HG02884 (cell line): ENCODE measurements around the gene DACH1.
"Not testable (repeated sequence)": the region's sequence is repeated elsewhere in the genome, so short reads cannot be mapped to it uniquely, and the experiment has no call there.

ENCODE experiments used
- ATAC-seq: cut with Tn5 transposase; IDR thresholded peaks from one replicate; pipeline ENCODE4 v1.9.1; 2021; ENCODE audit warnings: mild to moderate bottlenecking, moderate library complexity; ENCODE audit not compliant: unreplicated experiment

DACH1 gene

GRCh38 chr13:71866335-71867130 is 471 bp downstream of the DACH1 start:
- peak; percentile 4 for ATAC-seq

DNA sequence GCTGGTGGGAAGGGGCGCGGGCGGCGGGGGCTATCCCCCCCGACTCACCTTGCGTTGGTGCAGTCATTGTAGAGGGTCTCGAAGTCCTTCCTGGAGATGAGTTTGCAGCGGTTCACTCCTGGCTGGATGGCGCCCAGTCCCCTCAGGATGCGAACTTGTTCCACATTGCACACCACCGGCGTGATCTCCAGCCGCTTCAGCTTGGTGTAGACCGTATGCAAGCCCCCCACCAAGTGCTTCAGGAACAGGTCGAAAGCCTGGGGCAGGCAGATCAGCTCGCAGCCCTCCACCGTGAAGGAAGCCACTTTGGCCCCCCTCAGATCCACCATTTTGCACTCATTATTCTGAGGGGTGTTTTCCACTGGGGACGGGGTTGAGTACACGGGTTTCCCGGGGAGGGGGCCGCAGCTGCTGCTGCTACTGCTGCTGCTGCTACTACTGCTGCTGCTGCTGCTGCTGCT is 1.1 kb downstream of the DACH1 start:
- no peak for ATAC-seq

GRCh38 chr13:71864986-71865873 is 1.8 kb downstream of the DACH1 start:
- ATAC-seq: no peak

GRCh38 chr13:71864094-71864985 is 2.7 kb downstream of the DACH1 start:
- ATAC-seq: no peak

DNA sequence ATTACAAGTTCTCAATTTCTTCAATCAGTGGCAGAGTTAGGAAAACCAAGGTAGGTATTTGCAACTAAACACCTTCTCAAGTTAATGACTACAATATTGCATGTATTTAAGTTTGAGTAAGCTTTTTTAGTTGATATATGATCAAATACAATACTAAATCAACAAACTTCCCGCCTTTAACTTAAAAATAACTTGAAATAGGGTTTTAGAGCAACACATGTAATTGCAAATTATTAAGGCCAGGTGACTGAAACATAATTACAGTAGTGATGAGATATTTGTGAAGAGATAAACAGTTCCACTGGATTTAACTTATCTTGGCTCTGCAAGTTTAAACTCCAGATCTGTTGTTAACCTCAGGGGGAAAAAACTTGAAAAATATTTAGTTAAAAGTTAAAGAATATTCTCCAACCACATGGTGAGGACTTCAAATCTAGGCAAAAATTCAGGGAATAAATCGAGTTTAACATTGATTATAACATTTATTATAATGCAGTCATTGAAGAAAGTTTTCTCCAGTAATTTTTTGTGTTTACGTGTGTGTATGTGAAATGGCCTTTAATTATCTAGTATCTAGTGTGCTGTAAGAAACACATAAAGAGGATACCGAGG is 3.6 kb downstream of the DACH1 start:
- no peak for ATAC-seq

DNA sequence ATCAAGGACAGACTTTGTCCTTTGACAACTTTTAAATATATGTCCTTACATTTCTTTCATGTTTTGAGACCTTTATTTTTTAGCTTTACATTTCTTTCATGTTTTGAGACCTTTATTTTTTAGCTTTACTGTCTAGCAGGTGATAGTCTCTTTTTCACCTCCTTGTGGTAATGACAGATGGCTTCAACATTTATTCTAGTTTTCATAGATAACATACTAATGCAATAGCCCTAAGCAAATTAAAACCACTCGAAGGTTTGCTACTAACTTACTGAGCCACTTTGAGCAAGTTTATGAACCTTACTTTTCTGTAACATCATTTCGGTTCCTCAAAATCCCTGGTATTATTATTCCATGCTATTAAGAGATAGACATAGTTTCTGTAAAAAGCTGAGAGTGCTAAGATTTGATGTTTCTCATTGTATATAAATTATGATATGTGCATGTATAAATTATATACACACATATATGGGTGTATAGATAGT is 4.5 kb downstream of the DACH1 start:
- no peak for ATAC-seq

GRCh38 chr13:71861769-71862458 is 5.1 kb downstream of the DACH1 start:
- no peak for ATAC-seq

DNA sequence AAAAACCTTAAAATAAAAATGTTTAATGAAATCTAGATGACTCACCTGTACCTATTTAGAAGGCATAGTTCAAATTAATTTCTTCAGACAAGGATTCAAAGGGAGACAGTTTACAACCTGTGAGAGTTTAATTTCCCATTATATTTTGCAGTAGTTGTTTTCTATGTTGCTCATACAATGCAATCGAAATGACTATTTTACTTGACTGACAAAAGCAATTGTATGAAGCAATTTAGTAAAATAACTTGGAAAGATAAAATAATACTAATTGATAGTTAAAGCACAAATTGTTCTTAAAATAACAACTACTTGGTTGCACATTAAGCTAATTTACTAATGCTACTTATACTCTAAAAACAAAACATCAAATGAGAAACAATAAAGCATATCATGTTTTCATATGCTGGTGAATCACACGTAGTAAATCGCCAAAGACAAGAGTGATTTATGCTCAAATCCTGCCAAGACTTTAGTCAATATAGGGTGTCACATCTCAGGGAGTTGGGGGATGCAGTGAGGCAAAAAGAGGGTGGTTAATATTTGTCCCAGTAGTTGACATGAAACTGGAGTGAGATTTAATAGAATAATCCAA is 6.4 kb downstream of the DACH1 start:
- no peak for ATAC-seq

DNA sequence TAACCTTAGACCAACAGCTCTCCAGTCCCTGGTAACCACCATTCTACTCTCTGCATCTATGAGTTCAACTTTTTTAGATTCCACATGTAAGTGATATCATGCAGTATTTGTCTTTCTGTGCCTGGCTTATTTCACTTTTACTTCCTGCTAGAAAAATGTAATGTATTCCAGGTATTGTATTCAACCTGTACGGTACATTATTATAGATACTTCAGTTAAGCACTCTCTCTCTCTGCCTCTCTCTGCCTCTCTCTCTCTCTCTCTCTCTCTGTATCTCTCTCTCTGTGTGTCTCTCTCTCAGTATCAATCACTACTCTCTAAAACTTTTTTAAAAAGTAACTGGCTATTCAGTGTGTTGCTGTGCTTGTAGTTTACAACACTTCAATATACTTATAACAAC is 8.4 kb downstream of the DACH1 start:
- no peak for ATAC-seq

DNA sequence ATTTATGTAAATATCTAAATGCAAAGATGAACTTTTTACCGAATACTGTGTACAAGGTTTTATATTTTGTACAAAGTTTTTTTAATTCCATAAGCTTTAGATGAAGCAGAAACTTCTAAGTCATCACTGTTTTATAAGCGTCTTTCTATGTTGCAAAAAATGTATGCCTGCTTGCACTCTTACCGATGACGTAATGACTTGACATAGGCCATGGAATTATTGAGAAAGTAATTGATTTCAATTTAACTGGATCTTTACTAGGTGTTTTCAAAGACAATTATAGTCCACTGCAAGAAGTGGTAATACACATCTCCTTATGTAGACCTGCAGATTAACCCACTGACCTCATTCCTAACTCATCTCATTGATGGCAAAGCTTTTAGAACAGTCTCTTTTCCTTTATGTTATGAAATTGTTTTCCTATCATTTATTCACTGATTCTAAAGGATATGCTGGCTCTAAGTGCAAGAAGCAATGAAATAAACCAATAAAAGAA is 10.4 kb downstream of the DACH1 start:
- no peak for ATAC-seq

DNA sequence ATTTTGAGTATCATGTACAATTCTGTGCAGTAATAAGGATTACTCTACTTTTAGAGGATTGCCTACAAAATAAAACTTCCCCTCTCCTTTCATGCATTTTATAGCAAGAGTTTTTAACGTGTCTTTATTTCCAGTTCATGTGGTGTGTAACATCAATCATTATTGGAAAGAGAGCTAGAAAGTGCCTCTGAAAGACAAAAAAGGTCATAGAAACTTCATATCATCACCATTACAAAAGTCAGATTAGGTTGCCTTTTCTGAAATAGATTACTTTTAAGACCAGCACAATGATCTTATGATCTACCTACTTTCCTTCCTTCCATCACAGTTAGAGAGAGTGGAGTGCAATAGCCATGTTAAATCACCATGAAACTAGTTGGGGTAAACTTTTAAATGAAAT is 12.6 kb downstream of the DACH1 start:
- no peak for ATAC-seq

DNA sequence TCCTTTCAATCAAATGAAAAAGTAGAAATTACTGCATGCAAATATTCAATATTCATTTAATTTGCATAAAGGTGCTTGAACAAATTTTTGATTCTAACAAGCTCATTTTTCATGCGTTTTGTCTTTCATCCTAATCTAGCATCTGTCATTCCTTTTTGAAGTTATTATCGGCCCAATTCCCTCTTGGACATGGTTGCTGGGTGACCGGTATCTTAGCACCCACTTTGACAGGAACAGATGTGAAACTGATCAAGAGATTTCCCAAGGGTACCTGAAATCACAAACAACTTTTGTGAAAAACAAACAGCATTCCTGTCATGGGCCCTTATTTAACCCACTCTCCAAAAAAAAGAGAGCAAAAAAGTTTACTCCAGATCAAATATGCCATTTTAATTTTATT is 13.3 kb downstream of the DACH1 start:
- ATAC-seq: no peak

DNA sequence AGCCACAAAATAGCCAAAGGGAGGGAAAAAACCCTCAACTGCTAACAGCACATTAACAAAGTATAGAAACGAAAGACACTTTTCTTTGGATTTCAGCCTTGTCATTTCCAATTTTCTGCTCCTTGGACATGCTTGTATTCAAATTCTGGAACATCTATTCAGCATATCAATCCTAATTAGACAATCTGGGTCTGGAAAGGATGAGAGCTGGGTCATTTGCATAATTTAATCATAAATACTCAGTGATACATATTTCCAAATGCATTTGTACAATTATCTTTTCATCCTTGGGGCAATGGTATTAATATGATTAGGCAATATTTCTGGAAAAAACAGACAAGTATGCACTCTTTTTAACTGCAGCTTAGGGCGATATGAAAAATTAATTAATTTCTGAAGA is 14.3 kb downstream of the DACH1 start:
- no peak for ATAC-seq

DNA sequence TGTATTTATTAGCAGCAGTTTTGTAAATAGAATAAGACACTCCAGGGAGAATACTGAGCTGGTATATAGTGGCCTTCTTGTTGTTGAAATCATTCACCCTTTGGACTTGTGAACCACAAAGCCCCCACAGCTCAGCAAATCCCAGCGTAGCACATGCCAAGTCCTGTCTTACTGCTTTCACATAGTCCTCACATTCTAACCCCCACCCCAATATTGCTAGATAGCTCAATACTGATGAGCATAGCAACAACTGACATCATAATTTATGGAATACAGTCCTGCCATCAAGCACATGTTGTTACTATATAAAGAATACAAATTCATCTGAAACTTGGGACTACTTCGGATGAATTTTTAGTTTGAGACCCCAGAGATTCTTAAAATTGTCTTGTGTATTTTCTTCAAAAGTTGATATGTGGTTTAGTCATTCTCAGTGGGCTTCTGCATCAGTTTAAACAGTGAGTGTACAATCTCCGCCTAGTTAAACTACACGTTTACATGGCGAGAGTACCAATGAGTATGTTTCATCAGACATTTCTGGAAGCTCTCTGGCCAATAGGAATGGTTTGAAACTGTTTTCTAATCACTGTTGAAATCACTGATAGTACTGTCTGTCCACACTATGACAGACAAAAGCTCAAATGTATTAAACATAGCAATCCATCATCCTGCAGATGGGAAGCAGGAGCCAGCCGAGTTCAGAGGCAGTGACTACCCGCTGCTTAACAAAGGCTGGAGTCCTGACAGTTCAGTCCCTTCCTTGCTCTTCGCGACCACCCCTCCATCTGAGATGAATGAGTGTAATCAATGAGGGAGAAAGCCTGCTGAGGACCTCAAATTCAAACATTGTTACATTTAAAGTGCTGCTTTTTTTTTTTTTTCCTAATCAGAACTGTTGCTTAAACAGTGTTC is 15.2 kb downstream of the DACH1 start:
- ATAC-seq: no peak

DNA sequence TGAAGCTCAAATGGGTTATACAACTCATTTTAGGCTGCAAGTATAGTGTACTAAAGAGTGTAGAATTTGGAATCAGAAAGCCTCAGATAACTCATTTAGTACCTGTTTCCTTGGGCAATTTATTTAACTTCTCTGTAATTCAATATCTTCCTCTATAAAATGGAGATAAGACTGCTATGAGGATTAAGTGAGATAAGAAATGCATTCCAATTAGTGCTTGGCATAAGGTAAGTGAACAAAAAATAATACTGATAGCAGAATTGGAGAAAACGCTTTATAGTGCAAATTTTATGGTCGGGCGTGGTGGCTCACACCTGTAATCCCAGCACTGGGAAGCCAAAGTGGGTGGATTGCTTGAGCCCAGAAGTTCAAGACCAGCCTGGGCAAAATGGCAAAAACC is 25.0 kb downstream of the DACH1 start:
- ATAC-seq: no peak

DNA sequence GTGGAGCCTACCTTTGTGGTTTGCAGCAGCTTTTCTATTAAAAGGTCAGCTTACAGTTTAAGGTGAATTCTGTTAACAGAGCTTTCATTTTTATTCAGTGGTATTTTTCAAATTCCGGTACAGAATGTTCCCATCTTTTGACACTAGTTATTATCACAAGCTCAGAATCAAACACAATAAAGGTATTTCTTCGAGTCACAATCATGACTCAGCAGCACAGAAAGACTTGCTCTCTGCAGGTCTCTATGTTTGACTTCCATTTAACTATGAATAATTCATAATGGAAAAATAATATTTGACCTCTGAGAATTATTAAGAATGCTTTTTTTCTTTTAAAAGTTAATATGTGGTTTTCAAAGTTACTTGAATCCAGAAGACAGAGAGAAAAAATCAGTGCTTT is 28.2 kb downstream of the DACH1 start:
- ATAC-seq: no peak

GRCh38 chr13:71837582-71837981 is 29.4 kb downstream of the DACH1 start:
- ATAC-seq: not testable (repeated sequence)

DNA sequence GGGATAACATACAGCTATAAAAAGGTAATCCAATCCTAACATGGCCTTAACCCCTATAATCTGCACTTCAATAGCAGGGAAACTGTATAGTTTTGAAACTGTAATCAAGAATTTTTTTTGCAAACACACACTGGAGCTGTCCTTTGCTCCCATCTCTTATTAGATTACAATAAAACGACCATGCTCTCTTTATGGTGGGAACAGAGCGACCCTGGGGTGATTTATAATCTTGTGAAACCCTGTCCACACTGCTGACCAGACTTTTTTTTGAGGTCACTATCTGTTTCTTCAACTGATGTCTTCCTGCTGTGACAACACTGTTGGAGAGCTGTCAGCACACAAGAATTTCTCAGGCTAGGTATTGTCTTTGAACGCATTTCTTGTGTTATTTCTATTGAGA is 35.3 kb downstream of the DACH1 start:
- ATAC-seq: no peak
